COLO668 (cell line): Measurements from ENCODE around the gene PPY.
"Not testable (repeated sequence)": the region's sequence is repeated elsewhere in the genome, so short reads cannot be mapped to it uniquely, and the experiment has no call there.

Experiments
- DNase-seq: peaks from one replicate; lab custom pipeline; 2025; ENCODE audit not compliant: unreplicated experiment; lab: John Stamatoyannopoulos, UW

The PPY gene

GRCh38 chr17:43932923-43933322 lies 9.4 kb downstream of the PPY start:
- DNase-seq: no peak

- no peak for DNase-seq
Observed at GRCh38 chr17:43932357-43932756, 9.9 kb downstream of the PPY start.

GRCh38 chr17:43931062-43931571 lies 11.2 kb downstream of the PPY start:
- peak; percentile 21 for DNase-seq

GRCh38 chr17:43928609-43929008 lies 13.7 kb downstream of the PPY start:
- DNase-seq: no peak

- not testable (repeated sequence) for DNase-seq
Observed at GRCh38 chr17:43927929-43928328, 14.3 kb downstream of the PPY start.

GRCh38 chr17:43927060-43927864 lies 15.0 kb downstream of the PPY start:
- no peak for DNase-seq

- no peak for DNase-seq
Observed at GRCh38 chr17:43924558-43924957, 17.7 kb downstream of the PPY start.

- DNase-seq: no peak
Observed at GRCh38 chr17:43920500-43921095, 21.7 kb downstream of the PPY start.

- DNase-seq: no peak
Observed at GRCh38 chr17:43918026-43918389, 24.3 kb downstream of the PPY start.

GRCh38 chr17:43917348-43918025 lies 24.8 kb downstream of the PPY start:
- DNase-seq: peak; percentile 2

- DNase-seq: no peak
Observed at GRCh38 chr17:43917016-43917347, 25.3 kb downstream of the PPY start.

GRCh38 chr17:43916385-43916784 lies 25.9 kb downstream of the PPY start:
- DNase-seq: no peak

- DNase-seq: no peak
Observed at GRCh38 chr17:43915559-43915958, 26.7 kb downstream of the PPY start.

GRCh38 chr17:43914451-43914850 lies 27.8 kb downstream of the PPY start:
- DNase-seq: no peak

- DNase-seq: no peak
Observed at GRCh38 chr17:43913584-43913983, 28.7 kb downstream of the PPY start.

GRCh38 chr17:43912635-43913304 lies 29.5 kb downstream of the PPY start:
- DNase-seq: no peak

GRCh38 chr17:43911904-43912303 lies 30.4 kb downstream of the PPY start:
- DNase-seq: no peak

GRCh38 chr17:43909537-43910231 lies 32.6 kb downstream of the PPY start:
- no peak for DNase-seq

- no peak for DNase-seq
Observed at GRCh38 chr17:43907998-43908721, 34.1 kb downstream of the PPY start.

GRCh38 chr17:43907425-43907981 lies 34.8 kb downstream of the PPY start, which contains the start of gene MPP2:
TSS of gene MPP2 (minus strand) at chr17:43907536. CDS start at chr17:43904460, 3,076 bp downstream.
- peak; percentile 4 for DNase-seq
